ENCODE data around the gene DUSP11.

DNA sequence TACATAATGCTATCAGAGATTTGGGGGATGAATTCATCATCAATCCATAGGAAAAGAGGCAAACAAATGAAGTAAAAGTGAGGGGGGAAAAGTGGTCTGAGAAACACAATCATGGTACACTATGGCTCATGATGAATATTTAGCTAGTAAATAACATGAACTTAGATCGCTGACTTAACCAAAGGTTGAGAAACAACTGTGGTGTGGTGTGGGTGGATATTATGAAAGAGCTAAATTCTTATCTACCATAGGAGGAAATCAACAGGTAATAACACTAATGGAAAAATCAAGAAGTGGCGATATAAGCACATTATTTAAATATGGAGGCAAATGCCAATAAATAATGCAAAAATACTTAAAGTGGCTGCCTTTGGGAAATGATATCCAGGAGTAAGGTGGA, 30.6 kb downstream of the DUSP11 start:
- no peak for TF ChIP-seq EZH2 (IDR thresholded peaks at IDR 0.05; ENCODE audit: borderline replicate concordance, insufficient read depth, low read length, poor library complexity, severe bottlenecking)
- TF ChIP-seq, protein P1, sequence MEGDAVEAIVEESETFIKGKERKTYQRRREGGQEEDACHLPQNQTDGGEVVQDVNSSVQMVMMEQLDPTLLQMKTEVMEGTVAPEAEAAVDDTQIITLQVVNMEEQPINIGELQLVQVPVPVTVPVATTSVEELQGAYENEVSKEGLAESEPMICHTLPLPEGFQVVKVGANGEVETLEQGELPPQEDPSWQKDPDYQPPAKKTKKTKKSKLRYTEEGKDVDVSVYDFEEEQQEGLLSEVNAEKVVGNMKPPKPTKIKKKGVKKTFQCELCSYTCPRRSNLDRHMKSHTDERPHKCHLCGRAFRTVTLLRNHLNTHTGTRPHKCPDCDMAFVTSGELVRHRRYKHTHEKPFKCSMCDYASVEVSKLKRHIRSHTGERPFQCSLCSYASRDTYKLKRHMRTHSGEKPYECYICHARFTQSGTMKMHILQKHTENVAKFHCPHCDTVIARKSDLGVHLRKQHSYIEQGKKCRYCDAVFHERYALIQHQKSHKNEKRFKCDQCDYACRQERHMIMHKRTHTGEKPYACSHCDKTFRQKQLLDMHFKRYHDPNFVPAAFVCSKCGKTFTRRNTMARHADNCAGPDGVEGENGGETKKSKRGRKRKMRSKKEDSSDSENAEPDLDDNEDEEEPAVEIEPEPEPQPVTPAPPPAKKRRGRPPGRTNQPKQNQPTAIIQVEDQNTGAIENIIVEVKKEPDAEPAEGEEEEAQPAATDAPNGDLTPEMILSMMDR (IDR thresholded peaks at IDR 0.05; ENCODE audit: poor library complexity, severe bottlenecking): no peak
- TF ChIP-seq, protein P2, sequence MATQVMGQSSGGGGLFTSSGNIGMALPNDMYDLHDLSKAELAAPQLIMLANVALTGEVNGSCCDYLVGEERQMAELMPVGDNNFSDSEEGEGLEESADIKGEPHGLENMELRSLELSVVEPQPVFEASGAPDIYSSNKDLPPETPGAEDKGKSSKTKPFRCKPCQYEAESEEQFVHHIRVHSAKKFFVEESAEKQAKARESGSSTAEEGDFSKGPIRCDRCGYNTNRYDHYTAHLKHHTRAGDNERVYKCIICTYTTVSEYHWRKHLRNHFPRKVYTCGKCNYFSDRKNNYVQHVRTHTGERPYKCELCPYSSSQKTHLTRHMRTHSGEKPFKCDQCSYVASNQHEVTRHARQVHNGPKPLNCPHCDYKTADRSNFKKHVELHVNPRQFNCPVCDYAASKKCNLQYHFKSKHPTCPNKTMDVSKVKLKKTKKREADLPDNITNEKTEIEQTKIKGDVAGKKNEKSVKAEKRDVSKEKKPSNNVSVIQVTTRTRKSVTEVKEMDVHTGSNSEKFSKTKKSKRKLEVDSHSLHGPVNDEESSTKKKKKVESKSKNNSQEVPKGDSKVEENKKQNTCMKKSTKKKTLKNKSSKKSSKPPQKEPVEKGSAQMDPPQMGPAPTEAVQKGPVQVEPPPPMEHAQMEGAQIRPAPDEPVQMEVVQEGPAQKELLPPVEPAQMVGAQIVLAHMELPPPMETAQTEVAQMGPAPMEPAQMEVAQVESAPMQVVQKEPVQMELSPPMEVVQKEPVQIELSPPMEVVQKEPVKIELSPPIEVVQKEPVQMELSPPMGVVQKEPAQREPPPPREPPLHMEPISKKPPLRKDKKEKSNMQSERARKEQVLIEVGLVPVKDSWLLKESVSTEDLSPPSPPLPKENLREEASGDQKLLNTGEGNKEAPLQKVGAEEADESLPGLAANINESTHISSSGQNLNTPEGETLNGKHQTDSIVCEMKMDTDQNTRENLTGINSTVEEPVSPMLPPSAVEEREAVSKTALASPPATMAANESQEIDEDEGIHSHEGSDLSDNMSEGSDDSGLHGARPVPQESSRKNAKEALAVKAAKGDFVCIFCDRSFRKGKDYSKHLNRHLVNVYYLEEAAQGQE (IDR thresholded peaks at IDR 0.05; ENCODE audit: borderline replicate concordance): no peak
- no peak for TF ChIP-seq RAD21 (conservative IDR thresholded peaks at IDR 0.05)
- TF ChIP-seq EP300 (conservative IDR thresholded peaks at IDR 0.05; ENCODE audit: poor library complexity, severe bottlenecking): no peak
- TF ChIP-seq POLR2AphosphoS5 (IDR thresholded peaks at IDR 0.05): no peak
- TF ChIP-seq TAF1 (IDR thresholded peaks at IDR 0.05; ENCODE audit: low read depth): no peak
- no peak for TF ChIP-seq SMC3 (conservative IDR thresholded peaks at IDR 0.05; ENCODE audit: poor library complexity)
- no peak for TF ChIP-seq MXI1 (conservative IDR thresholded peaks at IDR 0.05; ENCODE audit: poor library complexity, severe bottlenecking)

Measured in neural cell (in vitro differentiated cells).